Suprapubic skin (tissue), 4 donors: ENCODE data around the gene NRG3.

ENCODE experiments used
- CTCF ChIP-seq, 2 donors: fragments of 200-600 bp in 1 of 2; fragments of 450-650 bp in 1 of 2; sonication (generic) in 1 of 2; IDR thresholded peaks; one replicate each; pipeline ENCODE4 v1.5.1; 2016 to 2019; ENCODE audit warnings: antibody characterized with exemption in 2 of 2, mild to moderate bottlenecking in 1 of 2, moderate library complexity in 1 of 2
- EP300 ChIP-seq: sonication (generic); formaldehyde crosslinking; IDR thresholded peaks from one replicate; pipeline ENCODE4 v1.6.1; 2017; ENCODE audit warnings: antibody characterized with exemption
- POLR2A ChIP-seq, 2 donors: fragments of 450-650 bp; IDR thresholded peaks; one replicate each; pipeline ENCODE4 v1.6.1; 2017; ENCODE audit warnings: antibody characterized with exemption in 2 of 2, mild to moderate bottlenecking in 2 of 2, moderate library complexity in 2 of 2
- POLR2AphosphoS5 ChIP-seq, 3 donors: sonication (generic); formaldehyde crosslinking; IDR thresholded peaks; one replicate each; pipeline ENCODE4 v1.6.1; 2017; ENCODE audit warnings: antibody characterized with exemption in 3 of 3

DNA sequence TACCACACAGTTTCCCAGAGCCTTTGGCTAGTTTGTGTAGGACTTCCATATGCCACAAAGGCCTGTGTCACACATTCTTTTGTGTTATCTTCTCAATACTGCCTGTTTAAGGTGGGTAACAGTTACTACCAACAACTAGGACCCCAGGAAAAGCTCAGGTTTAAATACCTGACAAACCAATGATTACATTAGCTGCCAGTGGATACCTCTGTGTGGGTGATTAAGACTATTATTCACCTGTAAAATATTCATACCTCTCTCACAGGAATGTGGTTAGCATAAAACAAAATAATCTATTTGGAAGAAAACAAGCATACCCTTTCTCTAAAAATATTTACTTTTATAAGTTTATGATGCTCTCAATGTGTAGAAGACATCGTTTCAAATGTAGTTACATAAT, 1007.7 kb downstream of the NRG3 start:
- TF ChIP-seq POLR2AphosphoS5 (IDR thresholded peaks at IDR 0.05) = no peak
- TF ChIP-seq CTCF (IDR thresholded peaks at IDR 0.05) = no peak
- no peak for TF ChIP-seq POLR2A (IDR thresholded peaks at IDR 0.05)
- no peak for TF ChIP-seq EP300
